Measurements from ENCODE around the gene CGRRF1. TPM values are rescaled to one million over a fixed set of nuclear protein-coding genes. Genes with fewer than 3 reads are reported as not detected.
A peak's percentile ranks its signal among the peaks of the same experiment; 100 is the strongest.

Gene CGRRF1
- total RNA-seq, 1 experiment from 2014 or later = 19.1 TPM

- Histone ChIP-seq H4K20me1 (ENCODE audit: control insufficient read depth, insufficient read depth, insufficient read length) (no peaks in the 10 kb centered on the region), H3K23me2 (ENCODE audit: insufficient read length, low read depth, low read length, poor library complexity, severe bottlenecking) (peaks cover 12% of the 10 kb centered on the region), H3K79me1 (ENCODE audit: insufficient read depth, low read depth, low read length, poor library complexity, severe bottlenecking) (peaks cover 4% of the 10 kb centered on the region), H2BK20ac (ENCODE audit: low read depth, low read length, poor library complexity, severe bottlenecking) (no peak within 1 kb of the TSS), H3K27ac (ENCODE audit: insufficient read length, low read depth, low read length) (peak within 1 kb of the TSS; percentile 91), H4K91ac (ENCODE audit: insufficient read length, low read depth, low read length) (no peak within 1 kb of the TSS), H3K23ac (ENCODE audit: insufficient read length, low read depth, low read length) (no peak within 1 kb of the TSS), H3K9ac (ENCODE audit: extremely low read depth, insufficient read length, low read length) (peak within 1 kb of the TSS; percentile 81), H2AFZ (ENCODE audit: low read length) (peak within 1 kb of the TSS; percentile 88), H2BK120ac (ENCODE audit: low read depth, low read length, poor library complexity, severe bottlenecking) (no peak within 1 kb of the TSS), H3K79me2 (ENCODE audit: insufficient read depth, low read length) (peaks cover 21% of the 10 kb centered on the region; the same call in 1 of the 2 replicates), H3K4me1 (ENCODE audit: insufficient read depth, low read length) (no peaks in the 10 kb centered on the region; the same call in 1 of the 2 replicates), H3K56ac (ENCODE audit: insufficient read length, low read depth, low read length) (no peak within 1 kb of the TSS), H3K9me3 (ENCODE audit: control insufficient read depth, low read depth, low read length) (no peaks in the 10 kb centered on the region), H2BK15ac (ENCODE audit: low read depth, low read length) (no peak within 1 kb of the TSS), H3K14ac (ENCODE audit: insufficient read depth, low read length) (peak within 1 kb of the TSS; percentile 81), H3K4me2 (ENCODE audit: insufficient read depth, insufficient read length, low read length) (peak within 1 kb of the TSS; percentile 95), H2AK5ac (ENCODE audit: insufficient read length, low read length) (peak within 1 kb of the TSS; percentile 24), H2BK12ac (ENCODE audit: insufficient read length, low read depth, low read length) (no peak within 1 kb of the TSS), H3K4ac (ENCODE audit: low read depth, low read length) (no peak within 1 kb of the TSS), H3K27me3 (ENCODE audit: insufficient read depth, low read length) (no peaks in the 10 kb centered on the region), H3K18ac (ENCODE audit: insufficient read length, low read depth, low read length) (peak within 1 kb of the TSS; percentile 94), H3T11ph (ENCODE audit: low read length) (no peak within 1 kb of the TSS), H4K5ac (ENCODE audit: insufficient read length, low read depth, low read length) (peak within 1 kb of the TSS; percentile 70), H2BK5ac (ENCODE audit: insufficient read length, low read length) (peak within 1 kb of the TSS; percentile 31), H4K8ac (replicated peaks; ENCODE audit: insufficient read length, low read depth, low read length) (peak within 1 kb of the TSS; percentile 83)
- H3K36me3 Mint-ChIP-seq (ENCODE audit: insufficient read depth in 1 of 3, low read depth in 3 of 3) = peaks cover 2 to 5% (median 4%) of the 10 kb centered on the region in 3 experiments; a peak in 4 of 7 replicates
- H3K9me3 Mint-ChIP-seq = no peaks in the 10 kb centered on the region; a peak in 1 of 5 replicates
- peak within 1 kb of the TSS; percentile 82 to 84 for H3K4me3 Mint-ChIP-seq
- H3K4me1 Mint-ChIP-seq = peaks cover 41 to 56% of the 10 kb centered on the region in 2 experiments
- peak; percentile 90 for DNase-seq
- no CpG with 5 or more reads among the region's 51 CpGs for WGBS (ENCODE audit: extremely low coverage, insufficient read length, low lambda C conversion rate)
- peak within 1 kb of the TSS; percentile 96 to 97 (median 97) for H3K27ac Mint-ChIP-seq
- no peaks in the 10 kb centered on the region for H3K27me3 Mint-ChIP-seq (ENCODE audit: low read depth)
- TF ChIP-seq, protein P1, sequence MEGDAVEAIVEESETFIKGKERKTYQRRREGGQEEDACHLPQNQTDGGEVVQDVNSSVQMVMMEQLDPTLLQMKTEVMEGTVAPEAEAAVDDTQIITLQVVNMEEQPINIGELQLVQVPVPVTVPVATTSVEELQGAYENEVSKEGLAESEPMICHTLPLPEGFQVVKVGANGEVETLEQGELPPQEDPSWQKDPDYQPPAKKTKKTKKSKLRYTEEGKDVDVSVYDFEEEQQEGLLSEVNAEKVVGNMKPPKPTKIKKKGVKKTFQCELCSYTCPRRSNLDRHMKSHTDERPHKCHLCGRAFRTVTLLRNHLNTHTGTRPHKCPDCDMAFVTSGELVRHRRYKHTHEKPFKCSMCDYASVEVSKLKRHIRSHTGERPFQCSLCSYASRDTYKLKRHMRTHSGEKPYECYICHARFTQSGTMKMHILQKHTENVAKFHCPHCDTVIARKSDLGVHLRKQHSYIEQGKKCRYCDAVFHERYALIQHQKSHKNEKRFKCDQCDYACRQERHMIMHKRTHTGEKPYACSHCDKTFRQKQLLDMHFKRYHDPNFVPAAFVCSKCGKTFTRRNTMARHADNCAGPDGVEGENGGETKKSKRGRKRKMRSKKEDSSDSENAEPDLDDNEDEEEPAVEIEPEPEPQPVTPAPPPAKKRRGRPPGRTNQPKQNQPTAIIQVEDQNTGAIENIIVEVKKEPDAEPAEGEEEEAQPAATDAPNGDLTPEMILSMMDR (conservative IDR thresholded peaks at IDR 0.05) = peak; percentile 53
Observed at GRCh38 chr14:54488646-54489317, 20.9 kb upstream of the CGRRF1 start, which contains the start of gene GMFB. TSS of gene GMFB (minus strand) at chr14:54488980. CDS start at chr14:54488927, 53 bp downstream.

All from H9 (cell line).